DMS79 treated with DMSO at 0.1 percent for 48 hours (cell line): ENCODE results near the gene HSPB6.
"Not testable (repeated sequence)": the region's sequence is repeated elsewhere in the genome, so short reads cannot be mapped to it uniquely, and the experiment has no call there.

ENCODE experiments used
- DNase-seq: peaks from one replicate; lab custom pipeline; 2025; lab: John Stamatoyannopoulos, UW

Gene HSPB6

DNA sequence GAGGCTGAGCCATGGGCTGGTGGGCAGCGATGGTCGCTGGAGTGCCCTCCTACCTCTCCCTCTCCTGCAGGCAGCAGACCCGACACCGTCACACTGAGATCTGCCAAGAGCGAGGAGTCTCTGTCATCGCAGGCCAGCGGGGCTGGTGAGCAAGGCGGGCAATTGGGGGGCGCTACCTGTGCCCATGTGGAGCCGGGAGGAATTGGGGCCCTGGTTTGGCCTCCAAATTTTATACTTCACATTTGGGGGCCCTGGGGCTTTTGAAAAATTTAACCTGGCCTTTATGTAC is 28.5 kb upstream of the HSPB6 start:
- DNase-seq, result no peak

DNA sequence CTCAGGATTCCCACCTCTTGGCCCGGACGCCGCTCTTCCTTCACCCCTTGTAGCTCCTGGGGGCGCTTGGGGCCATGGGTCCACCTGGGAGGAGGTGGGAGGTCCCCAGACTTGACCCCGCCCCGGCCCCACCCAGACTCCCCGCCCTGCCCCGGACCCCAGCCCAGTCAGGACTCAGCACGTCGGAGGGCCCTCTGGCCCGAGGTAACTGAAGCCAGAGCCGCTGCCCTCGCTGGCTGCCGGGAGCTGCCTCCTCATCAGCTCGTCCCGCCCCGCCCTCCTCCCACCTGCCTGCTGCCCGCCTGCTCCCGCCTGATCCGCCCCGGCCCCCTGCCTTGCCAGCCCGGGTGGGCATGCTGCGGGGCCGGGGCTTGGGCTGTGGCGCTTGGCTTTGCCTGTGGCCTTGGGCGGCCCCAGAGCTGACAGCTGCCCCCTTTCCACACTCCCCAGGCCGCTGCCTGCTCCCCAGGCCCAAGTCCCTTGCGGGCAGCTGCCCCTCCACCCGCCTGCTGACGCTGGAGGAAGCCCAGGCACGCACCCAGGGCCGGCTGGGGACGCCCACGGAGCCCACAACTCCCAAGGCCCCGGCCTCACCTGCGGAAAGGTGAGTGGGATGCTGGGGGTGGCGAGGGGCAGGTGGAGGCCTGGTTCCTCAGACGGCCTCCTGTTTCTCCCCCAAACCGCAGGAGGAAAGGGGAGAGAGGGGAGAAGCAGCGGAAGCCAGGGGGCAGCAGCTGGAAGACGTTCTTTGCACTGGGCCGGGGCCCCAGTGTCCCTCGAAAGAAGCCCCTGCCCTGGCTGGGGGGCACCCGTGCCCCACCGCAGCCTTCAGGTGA is 27.9 kb upstream of the HSPB6 start:
- no peak for DNase-seq

DNA sequence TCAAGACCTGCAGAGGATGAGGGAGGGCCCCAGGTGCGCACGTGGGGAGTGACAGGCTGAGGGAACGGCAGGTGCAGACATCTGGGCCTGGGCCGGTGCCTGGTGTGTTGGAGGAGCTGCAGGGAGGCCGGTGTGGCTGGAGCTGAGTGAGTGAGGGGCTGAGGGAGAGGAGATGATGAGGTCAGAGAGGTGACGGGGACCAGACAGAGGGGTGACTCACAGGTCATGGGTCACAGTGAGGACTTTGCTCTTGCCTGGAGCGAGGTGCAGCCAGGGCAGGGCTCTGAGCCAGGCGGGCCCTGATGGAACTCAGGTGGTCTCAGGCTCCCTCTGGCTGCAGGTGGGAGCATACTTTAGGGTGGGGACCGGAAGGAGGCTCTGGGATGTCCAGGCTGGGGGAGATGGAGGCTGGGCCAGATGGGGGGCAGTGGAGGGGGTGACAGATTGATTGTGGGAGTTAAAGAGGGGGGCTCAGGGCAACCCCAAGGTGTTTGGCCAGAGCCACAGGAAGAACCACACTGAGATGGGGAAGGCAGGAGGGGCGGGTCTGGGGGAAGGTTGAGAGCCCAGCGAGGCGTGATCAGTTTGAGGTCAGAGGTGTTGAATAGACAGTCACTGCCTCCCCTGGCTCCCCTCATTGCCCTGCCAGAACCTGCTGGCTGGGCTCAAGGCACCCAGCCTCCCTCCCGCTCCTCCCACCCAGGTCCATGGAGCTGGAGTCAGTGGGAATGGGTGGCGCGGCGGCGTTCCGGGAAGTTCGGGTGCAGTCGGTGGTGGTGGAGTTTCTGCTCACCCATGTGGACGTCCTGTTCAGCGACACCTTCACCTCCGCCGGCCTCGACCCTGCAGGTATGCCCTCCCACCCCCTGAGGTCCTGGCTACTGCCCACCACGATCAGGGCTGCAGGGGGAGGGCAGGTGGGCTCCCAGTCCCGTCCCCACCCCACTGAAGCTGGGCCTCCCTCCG is 26.9 kb upstream of the HSPB6 start:
- no peak for DNase-seq

DNA sequence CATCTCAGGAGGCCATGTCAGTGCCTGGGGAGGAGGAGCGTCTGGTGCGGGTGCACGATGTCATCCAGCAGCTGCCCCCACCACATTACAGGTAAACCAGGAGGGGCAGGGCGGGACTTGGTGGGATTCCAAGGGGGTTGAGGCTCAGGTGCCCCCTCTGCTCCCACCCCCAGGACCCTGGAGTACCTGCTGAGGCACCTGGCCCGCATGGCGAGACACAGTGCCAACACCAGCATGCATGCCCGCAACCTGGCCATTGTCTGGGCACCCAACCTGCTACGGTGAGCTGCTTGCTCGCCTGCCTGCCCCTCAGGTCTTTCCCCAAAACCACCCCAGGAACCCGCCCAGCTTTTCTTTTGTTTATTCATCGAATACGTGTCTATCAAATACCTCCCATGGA is 25.8 kb upstream of the HSPB6 start:
- DNase-seq, result no peak

DNA sequence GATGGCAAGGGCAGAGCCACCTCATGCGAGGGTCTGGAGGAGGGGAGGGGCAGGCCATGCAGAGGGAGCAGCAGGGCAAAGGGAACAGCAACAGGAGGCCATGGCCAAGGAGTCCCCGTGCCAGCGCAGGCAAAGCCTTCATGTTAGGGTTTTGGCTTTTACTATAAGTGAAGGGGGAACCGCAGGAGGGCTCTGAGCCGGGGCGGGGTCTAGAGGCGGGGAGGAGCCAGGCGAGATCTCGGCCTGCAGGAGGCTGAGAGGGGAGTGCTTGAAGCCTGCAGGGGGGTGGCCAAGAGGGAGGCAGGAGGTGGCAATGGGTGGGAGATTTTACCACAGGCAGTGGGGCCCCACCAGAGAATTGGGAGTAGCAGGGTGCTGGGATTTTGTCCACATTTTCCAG is 24.8 kb upstream of the HSPB6 start:
- no peak for DNase-seq

DNA sequence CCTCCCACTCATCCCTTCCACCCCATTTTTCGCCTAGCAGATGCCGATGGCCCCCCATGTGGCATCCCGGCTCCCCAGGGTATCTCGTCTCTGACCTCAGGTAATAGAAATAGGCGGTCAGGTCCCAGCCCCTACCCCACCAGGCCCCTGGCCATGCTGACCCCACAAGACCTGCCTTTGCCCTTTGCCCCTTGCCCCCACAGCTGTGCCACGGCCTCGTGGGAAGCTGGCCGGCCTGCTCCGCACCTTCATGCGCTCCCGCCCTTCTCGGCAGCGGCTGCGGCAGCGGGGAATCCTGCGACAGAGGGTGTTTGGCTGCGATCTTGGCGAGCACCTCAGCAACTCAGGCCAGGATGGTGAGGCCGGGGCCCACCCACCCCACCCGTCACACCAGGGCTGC is 23.9 kb upstream of the HSPB6 start:
- no peak for DNase-seq

DNA sequence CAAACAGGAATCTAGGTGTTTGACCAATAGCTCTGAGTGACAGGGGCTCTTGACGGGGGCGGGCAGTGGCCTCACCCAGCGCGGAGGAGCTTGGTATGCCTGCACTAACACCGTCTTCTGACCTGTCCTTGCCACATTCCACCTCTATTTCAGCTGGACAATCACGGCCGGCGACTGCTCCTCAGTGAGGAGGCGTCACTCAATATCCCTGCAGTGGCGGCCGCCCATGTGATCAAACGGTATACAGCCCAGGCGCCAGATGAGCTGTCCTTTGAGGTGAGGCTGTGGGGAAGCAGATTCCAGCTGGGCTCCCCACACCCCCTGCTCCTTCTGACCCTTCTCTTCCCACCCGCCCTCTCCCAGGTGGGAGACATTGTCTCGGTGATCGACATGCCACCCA is 23.2 kb upstream of the HSPB6 start:
- no peak for DNase-seq

DNA sequence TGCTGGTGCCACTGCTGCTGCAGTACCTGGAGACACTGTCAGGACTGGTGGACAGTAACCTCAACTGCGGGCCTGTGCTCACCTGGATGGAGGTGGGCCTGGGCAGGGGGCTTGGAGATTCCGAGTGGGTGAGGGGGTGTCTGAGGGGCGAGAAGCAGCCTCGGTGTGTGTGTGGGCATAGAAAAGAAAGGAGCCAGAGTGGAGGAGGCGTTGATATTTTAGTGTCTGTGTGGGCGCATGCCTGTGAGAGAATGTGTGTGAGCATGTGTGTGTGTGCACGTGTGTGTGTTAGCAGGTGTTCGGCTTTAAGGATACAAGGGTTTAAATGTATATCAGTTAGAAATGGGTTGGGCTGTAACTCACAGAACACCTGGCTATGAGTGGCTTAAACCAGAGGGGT is 22.2 kb upstream of the HSPB6 start:
- DNase-seq, result no peak

DNA sequence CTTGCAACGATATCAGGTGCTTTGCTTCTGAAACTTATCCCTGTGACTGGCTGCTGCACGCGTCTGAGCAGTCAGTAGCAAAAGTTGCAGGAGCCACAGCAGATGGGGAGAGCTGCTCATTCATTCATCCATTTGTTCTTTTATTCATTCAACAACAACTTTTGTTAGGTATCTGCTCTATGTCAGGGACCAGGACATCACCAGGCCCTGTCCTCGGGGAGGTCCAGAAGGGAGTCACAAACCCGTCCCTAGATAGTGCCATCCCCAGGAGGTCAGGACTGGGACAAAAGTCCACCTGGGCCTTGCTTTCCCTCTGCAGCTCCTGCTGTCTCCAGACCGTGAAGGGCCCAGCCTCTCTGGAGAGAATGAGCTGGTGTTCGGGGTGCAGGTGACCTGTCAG is 21.1 kb upstream of the HSPB6 start:
- DNase-seq, result no peak

DNA sequence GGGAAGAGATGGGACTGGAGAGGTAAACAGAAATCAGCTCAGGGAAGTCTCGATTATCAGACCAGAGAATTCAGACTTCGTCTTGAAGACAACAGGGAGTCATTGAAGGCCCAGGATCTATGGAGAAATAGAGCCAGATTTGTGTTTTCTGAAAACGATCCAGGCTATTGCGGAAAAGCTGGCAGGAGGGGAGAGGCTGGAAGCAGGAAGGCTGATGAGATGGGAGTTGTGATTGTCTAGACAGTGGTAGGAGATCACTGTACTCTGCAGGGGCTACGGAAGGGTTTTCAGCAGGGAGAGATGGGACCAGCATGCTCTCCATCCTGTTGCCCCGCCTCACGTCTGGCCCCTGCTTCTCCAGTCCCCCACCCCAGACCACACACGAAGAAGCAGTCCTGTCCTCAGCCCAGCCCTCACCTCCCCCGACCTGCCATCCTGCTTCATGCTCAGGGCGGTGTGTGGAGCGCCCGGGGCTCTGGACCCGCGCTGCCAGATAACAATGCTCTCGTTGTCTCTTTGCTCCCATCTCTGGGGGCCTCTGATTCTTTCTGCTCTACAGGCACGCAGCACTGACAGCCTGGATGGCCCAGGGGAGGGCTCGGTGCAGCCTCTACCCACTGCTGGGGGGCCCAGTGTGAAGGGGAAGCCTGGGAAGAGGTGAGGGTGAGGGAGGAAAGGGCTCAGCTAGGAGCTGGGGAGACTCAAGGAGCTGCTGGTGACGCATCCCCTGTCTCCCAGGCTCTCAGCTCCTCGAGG is 20.4 kb upstream of the HSPB6 start:
- no peak for DNase-seq

DNA sequence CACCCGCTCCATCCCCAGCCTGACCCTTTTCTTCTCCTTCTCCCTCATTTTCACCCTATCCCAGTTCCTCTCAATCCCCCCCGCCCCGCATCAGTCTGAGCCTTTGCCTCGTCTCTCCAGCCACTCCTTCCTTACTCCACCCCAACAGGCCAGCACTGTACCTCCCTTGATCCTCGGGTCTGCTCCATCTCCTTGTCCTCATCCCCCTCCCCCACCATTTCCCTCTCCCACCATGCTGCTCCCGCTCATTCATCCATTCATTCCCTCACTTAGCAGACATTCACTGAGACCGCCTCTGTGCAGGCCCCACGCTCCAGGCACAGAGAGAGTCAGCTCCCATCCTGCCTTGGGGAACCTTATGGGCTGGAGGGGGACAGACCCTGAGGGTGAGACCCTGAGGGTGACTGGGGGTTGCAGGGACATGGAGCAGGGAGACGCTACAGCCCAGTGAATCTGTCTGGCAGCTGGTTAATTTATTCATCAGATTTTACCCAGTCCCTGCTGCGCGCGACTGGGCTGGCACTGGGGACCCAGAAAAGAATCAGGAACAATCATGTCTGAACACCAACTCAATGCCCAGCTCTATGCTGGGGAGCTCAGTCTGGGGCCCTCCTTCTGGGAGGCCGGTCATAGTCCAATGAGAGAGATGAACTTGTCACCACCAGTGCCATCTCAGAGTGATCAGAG is 19.4 kb upstream of the HSPB6 start:
- no peak for DNase-seq

DNA sequence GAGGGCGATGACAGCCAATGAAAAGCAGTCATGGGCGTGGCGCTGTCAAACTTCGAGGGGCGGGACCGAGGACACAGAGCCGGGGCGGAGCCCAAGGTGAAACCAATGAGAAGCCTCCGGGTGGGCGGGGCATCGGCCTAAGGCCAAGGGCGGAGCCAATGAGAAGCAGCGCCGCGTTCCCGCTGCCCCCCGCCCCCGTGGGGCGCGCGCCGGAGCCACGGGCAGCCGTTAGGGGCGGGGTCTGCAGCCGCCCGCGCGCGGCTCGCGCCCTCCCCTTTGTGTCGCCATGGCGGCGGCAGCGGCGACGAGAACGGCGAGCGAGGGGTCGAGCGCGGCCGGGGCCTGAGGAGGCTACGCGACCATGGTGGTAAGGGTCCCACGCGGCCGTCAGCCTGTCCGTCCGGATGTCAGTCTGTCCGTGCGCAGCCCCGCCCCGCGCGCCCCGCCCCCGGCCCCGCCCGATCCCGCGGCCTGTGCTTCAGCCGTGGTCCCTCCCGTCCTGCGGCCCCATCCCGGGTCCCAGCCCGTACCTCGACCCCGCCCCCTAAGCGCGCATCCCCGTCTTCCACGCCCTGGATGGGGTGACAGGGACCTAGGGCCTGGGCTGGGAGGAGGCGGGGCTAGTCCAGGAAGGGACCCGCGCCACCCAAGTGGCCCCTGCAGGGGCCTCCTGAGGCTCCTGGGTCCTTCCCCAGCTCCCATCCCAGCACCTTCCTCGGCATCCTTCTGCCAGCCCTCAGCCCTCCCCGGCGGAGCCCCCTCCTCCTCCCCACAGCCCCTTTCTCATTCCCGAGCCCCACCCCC is 18.7 kb upstream of the HSPB6 start, which contains the start of gene ARHGAP33:
Gene ARHGAP33 (plus strand): TSS at position 267 of the 804 bp plus-strand sequence. CDS start 95 bp downstream, at position 362.
- DNase-seq, result peak; percentile 95

DNA sequence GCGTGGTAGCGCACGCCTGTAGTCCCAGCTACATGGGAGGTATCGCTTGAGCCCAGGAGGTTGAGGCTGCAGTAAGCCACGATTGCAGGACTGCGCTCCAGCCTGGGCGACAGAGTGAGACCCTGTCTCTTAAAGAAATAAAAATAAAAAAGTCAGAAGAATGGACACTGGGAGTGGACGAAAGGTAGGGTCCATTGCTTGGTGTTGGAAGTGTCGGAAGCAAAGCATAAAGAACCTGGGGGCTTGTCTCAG is 18.1 kb upstream of the HSPB6 start:
- no peak for DNase-seq

DNA sequence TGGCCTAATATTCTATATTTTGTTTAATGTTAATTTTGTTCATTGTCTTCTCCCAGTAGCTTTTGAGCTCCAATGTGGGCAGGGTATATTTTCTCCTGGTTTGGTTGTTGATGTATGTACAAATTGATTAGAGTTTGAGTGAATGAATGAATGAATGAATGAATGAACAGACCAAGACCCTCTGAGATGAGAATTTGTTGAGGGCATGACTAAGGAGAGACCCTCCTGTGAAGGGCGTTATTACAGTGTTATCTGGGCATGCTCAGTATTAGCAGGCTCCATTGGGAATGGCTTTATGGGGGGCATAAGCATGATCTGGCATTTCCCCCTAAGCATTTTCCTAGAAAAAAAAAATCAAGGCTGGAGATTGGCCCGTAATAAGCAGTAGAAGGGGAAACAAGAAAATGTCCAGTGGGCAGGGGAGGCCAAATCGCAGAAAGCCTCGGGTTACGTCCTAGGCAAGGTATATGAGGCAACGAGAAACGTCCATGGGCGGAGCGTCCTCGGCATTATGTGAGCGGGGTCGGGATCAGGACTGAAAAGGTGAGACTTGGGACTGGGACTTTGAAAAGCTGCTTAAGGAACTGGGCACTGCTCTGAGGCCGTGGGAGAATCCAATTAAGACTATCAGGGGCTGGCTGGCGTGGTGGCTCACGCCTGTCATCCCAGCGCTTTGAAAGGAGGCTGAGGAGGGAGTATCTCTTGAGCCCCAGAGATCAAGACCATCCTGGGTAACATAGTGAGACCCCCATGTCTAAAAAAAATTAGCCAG is 17.6 kb upstream of the HSPB6 start:
- DNase-seq, result no peak

DNA sequence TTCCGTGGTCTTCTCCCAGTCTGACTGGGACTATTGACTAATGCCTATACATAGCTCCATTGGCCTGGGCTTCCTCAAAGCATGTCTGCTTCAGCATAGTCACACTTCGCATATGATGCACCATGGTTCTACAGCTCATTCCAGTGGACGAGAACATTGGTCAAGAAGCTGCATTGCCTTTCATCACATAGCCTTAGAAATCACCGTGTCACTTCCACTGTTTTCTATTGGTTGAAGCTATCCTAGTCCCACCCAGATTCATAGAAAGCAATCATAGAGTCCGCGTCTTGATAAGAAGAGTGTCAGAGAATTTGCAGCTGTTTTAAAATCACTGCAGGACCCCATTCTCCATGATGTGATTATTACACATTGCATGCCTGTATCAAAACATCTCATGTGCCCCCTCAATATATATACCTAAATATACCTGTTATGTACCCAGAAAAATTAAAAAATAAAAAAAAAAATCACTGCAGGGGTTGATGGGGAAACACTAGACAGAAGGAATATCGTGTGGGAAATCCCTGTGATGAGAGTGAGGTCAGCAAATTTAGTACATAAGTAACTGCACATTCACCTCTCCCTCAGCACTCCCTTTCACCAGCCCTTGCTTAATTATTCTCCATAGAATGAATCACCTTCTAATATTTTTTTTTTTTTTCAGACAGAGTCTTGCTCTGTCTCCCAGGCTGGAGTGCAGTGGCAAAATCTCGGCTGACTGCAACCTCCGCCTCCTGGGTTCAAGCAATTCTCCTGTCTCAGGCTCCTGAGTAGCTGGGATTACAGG is 16.4 kb upstream of the HSPB6 start:
- no peak for DNase-seq

DNA sequence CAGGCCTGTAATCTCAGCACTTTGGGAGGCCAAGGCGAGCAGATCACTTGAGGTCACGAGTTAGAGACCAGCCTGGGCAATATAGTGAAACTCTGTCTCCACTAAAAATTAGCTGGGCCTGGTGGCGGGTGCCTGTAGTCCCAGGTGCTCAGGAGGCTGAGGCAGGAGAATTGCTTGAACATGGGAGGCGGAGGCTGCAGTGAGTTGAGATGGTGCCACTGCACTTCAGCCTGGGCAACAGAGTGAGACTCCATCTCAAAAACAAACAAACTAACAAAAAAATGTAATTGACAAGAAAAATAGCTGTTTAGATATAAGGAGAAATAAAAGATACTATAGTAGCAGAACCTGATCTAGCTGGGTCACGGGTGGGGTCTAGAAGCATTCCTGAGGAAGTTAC is 15.5 kb upstream of the HSPB6 start:
- not testable (repeated sequence) for DNase-seq

DNA sequence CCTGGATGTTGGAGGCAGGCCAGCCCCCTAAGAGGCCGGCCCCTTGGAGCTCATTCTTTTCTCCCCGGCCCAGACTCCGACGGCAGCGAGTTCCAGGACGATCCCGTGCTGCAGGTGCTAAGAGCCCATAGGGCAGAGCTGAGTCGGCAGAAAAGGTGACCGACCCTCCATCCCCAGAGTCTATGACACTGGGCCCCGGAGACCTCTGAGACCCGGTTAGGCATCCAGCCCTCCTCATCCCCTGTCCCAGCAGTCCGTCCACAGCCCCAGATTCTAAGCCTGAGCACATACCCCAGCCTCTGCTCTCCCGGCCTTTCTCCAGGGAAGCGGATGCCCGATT is 11.2 kb upstream of the HSPB6 start:
- DNase-seq, result no peak

DNA sequence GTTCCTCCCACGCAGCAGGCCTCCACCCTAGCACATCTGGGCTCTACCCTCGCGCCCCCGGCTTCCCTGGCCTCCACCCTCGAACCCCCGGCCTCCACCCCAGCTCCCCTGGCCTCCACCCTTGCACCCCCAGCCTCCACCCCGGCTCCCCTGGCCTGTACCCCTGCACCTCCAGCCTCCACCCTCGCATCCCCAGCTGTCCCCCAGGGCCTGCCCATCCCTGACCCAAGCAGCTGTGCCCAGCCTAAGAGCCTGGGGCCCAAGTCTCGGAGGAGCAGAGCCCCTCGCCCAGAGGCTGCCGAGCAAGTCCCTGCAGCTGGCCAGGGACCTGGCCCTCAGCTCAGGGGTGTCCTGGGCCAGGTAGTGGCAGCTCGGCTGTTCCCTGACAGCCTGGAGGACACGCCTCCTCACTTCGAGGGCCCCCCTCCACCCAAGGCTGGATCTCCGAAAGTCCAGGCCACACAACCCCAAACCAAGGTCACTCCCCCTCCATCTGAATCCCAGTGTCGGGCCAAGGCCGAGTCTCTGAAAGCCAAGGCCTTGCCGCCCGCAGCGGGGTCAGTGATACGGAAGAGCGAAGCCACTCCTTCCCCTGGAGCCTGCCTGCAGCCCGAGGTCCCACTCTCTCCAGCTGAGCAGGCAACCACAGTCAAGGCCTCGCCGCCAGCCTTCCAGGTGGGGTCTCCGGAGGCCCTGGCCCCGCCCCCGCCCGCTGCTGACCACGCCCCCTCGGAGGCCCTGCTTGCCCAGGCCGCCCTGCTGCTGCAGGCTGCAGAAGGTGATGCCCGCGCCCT is 10.7 kb upstream of the HSPB6 start:
- no peak for DNase-seq

DNA sequence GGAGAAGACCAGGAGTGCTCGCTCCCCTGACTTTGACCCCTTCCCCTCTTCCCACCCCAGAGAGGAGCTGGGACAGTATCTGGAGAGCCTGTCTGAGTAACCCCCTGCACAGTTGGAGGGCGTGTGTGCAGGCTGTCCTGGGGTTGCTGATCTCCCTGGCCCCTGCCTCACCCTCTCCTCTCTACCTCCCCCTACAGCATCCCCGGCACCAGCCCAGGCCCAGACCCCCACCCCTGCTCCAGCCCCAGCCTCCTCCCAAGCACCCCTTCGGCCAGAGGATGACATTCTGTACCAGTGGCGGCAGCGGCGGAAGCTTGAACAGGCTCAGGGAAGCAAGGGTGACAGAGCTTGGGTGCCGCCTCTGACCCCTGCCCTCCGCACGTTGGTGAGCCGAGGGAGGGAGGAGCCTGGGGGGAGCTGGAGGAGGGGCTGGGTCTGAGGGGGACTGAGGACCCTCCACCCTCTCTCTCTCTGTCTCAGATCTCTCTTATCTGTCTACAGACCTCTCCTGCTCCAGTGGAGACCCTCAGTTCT is 9.8 kb upstream of the HSPB6 start:
- no peak for DNase-seq
